ENCODE data around the gene CDK2AP2. TPM values are rescaled to one million over a fixed set of nuclear protein-coding genes. Genes with fewer than 3 reads are reported as not detected.

Gene CDK2AP2
- total RNA-seq, 2 experiments from 2014 or later, result 95.2 to 104 TPM

- H3K4me1 Mint-ChIP-seq, result peaks cover 53% of the 10 kb centered on the region
- no peaks in the 10 kb centered on the region for H3K27me3 Mint-ChIP-seq
- H3K4me3 Mint-ChIP-seq, result peak within 1 kb of the TSS; percentile 92
- ATAC-seq (peak; percentile 22), DNase-seq (peak; percentile 85)
- H3K9me3 Mint-ChIP-seq (ENCODE audit: low read depth), result no peaks in the 10 kb centered on the region
- peaks cover 28% of the 10 kb centered on the region for H3K36me3 Mint-ChIP-seq
- CTCF ChIA-PET, result interaction anchor here (0.6 to 3.3 kb wide), 21 partner anchors 17 to 159 kb away, joined by 3 to 23 read pairs (median 3); partner anchors contain the start of genes CABP4, PPP1CA, PTPRCAP and RAD9A
- H3K27ac Mint-ChIP-seq, result peak within 1 kb of the TSS; percentile 94
These were observed 2.9 kb downstream of the CDK2AP2 start, which contains the start of gene PITPNM1 for GRCh38 chr11:67504950-67505581. TSS of gene PITPNM1 (minus strand) at chr11:67505363. CDS start at chr11:67504180, 1,183 bp downstream.

GRCh38 chr11:67504005-67504949 is 3.7 kb downstream of the CDK2AP2 start:
- Mint-ChIP-seq H3K27me3 (no peaks in the 10 kb centered on the region), H3K36me3 (peaks cover 32% of the 10 kb centered on the region), H3K4me1 (peaks cover 50% of the 10 kb centered on the region), H3K9me3 (ENCODE audit: low read depth) (no peaks in the 10 kb centered on the region), H3K4me3 (peak overlapping the region; percentile 92), H3K27ac (peak overlapping the region; percentile 84)
- CTCF ChIA-PET, result interaction anchor here (0.6 to 3.3 kb wide), 9 partner anchors 17 to 142 kb away, joined by 3 to 23 read pairs (median 4); partner anchors contain the start of genes PPP1CA, PTPRCAP, RAD9A and TBC1D10C
- DNase-seq (peak; percentile 58), ATAC-seq (no peak)

GRCh38 chr11:67503119-67504004 is 4.6 kb downstream of the CDK2AP2 start:
- Mint-ChIP-seq H3K27ac (no peak overlapping the region), H3K9me3 (ENCODE audit: low read depth) (no peaks in the 10 kb centered on the region), H3K4me3 (peak overlapping the region; percentile 57), H3K36me3 (peaks cover 33% of the 10 kb centered on the region), H3K4me1 (peaks cover 42% of the 10 kb centered on the region), H3K27me3 (no peaks in the 10 kb centered on the region)
- DNase-seq (no peak), ATAC-seq (no peak)
- CTCF ChIA-PET, result interaction anchor here (2.1 to 3.3 kb wide), 2 partner anchors 19 to 100 kb away, joined by 4 to 23 read pairs; partner anchors contain the start of genes PPP1CA and TBC1D10C

- H3K36me3 Mint-ChIP-seq, result peaks cover 35% of the 10 kb centered on the region
- no peak for DNase-seq
- no peak overlapping the region for H3K27ac Mint-ChIP-seq
- H3K4me3 Mint-ChIP-seq, result peak overlapping the region; percentile 34
- H3K27me3 Mint-ChIP-seq, result no peaks in the 10 kb centered on the region
- H3K9me3 Mint-ChIP-seq (ENCODE audit: low read depth), result no peaks in the 10 kb centered on the region
- CTCF ChIA-PET, result interaction anchor here (1.0 to 2.1 kb wide), 3 partner anchors 13 to 127 kb away, joined by 3 to 4 read pairs (median 3); no protein-coding TSS in a partner anchor
- peaks cover 40% of the 10 kb centered on the region for H3K4me1 Mint-ChIP-seq
- ATAC-seq, result no peak
These were observed 5.5 kb downstream of the CDK2AP2 start for GRCh38 chr11:67502328-67502979.

GRCh38 chr11:67501854-67502253 is 6.1 kb downstream of the CDK2AP2 start:
- no peak for ATAC-seq
- DNase-seq, result no peak
- CTCF ChIA-PET, result interaction anchor here (1.0 to 2.1 kb wide), 3 partner anchors 13 to 127 kb away, joined by 3 to 4 read pairs (median 3); no protein-coding TSS in a partner anchor
- no peaks in the 10 kb centered on the region for H3K9me3 Mint-ChIP-seq (ENCODE audit: low read depth)
- H3K4me3 Mint-ChIP-seq, result no peak overlapping the region
- H3K27me3 Mint-ChIP-seq, result no peaks in the 10 kb centered on the region
- H3K27ac Mint-ChIP-seq, result no peak overlapping the region
- H3K36me3 Mint-ChIP-seq, result peaks cover 32% of the 10 kb centered on the region
- peaks cover 34% of the 10 kb centered on the region for H3K4me1 Mint-ChIP-seq

GRCh38 chr11:67500831-67501715 is 6.9 kb downstream of the CDK2AP2 start:
- ATAC-seq (no peak), DNase-seq (no peak)
- CTCF ChIA-PET, result interaction anchor here (1.2 to 2.1 kb wide), 2 partner anchors 12 to 17 kb away, joined by 3 to 4 read pairs; no protein-coding TSS in a partner anchor
- Mint-ChIP-seq H3K27me3 (no peaks in the 10 kb centered on the region), H3K4me3 (no peak overlapping the region), H3K36me3 (peaks cover 27% of the 10 kb centered on the region), H3K9me3 (ENCODE audit: low read depth) (no peaks in the 10 kb centered on the region), H3K27ac (no peak overlapping the region), H3K4me1 (peaks cover 26% of the 10 kb centered on the region)

- DNase-seq (no peak), ATAC-seq (no peak)
- Mint-ChIP-seq H3K4me3 (no peak overlapping the region), H3K27me3 (no peaks in the 10 kb centered on the region), H3K4me1 (peaks cover 20% of the 10 kb centered on the region), H3K27ac (no peak overlapping the region), H3K36me3 (peaks cover 27% of the 10 kb centered on the region), H3K9me3 (ENCODE audit: low read depth) (no peaks in the 10 kb centered on the region)
- CTCF ChIA-PET, result no interaction called here
These were observed 7.5 kb downstream of the CDK2AP2 start for GRCh38 chr11:67500484-67500821.

GRCh38 chr11:67499808-67500483 is 8.0 kb downstream of the CDK2AP2 start:
- DNase-seq (no peak), ATAC-seq (no peak)
- Mint-ChIP-seq H3K4me1 (peaks cover 19% of the 10 kb centered on the region), H3K4me3 (no peak overlapping the region), H3K9me3 (ENCODE audit: low read depth) (no peaks in the 10 kb centered on the region), H3K36me3 (peaks cover 27% of the 10 kb centered on the region), H3K27me3 (no peaks in the 10 kb centered on the region), H3K27ac (no peak overlapping the region)
- CTCF ChIA-PET, result no interaction called here

- Mint-ChIP-seq H3K9me3 (ENCODE audit: low read depth) (no peaks in the 10 kb centered on the region), H3K27ac (no peak overlapping the region)
These were observed 9.4 kb downstream of the CDK2AP2 start for GRCh38 chr11:67498544-67498972.

GRCh38 chr11:67497656-67498291 is 10.2 kb downstream of the CDK2AP2 start:
- H3K4me3 Mint-ChIP-seq, result no peak overlapping the region
- H3K36me3 Mint-ChIP-seq, result peaks cover 23% of the 10 kb centered on the region
- CTCF ChIA-PET, result no interaction called here
- H3K4me1 Mint-ChIP-seq, result peaks cover 10% of the 10 kb centered on the region
- no peak for DNase-seq
- H3K9me3 Mint-ChIP-seq (ENCODE audit: low read depth), result no peaks in the 10 kb centered on the region
- no peaks in the 10 kb centered on the region for H3K27me3 Mint-ChIP-seq
- no peak overlapping the region for H3K27ac Mint-ChIP-seq
- no peak for ATAC-seq

More at GRCh38 chr11:67498544-67498972, 9.4 kb downstream of the CDK2AP2 start:
- CTCF ChIA-PET, result no interaction called here
- ATAC-seq (no peak), DNase-seq (no peak)
- H3K4me1 Mint-ChIP-seq, result peaks cover 15% of the 10 kb centered on the region
- peaks cover 27% of the 10 kb centered on the region for H3K36me3 Mint-ChIP-seq
- H3K4me3 Mint-ChIP-seq, result no peak overlapping the region
- no peaks in the 10 kb centered on the region for H3K27me3 Mint-ChIP-seq

GRCh38 chr11:67496113-67496512 is 11.8 kb downstream of the CDK2AP2 start:
- CTCF ChIA-PET, result no interaction called here
- peaks cover 18% of the 10 kb centered on the region for H3K36me3 Mint-ChIP-seq
- H3K4me1 Mint-ChIP-seq, result peaks cover 6% of the 10 kb centered on the region

More at GRCh38 chr11:67496113-67496512, 11.8 kb downstream of the CDK2AP2 start:
- no peaks in the 10 kb centered on the region for H3K9me3 Mint-ChIP-seq (ENCODE audit: low read depth)
- H3K27ac Mint-ChIP-seq, result no peak overlapping the region
- H3K27me3 Mint-ChIP-seq, result no peaks in the 10 kb centered on the region
- H3K4me3 Mint-ChIP-seq, result no peak overlapping the region
- ATAC-seq (no peak), DNase-seq (no peak)
